Measurements from ENCODE around the gene WDR59. TPM values are rescaled to one million over a fixed set of nuclear protein-coding genes. Genes with fewer than 3 reads are reported as not detected.
"Not testable (repeated sequence)": the region's sequence is repeated elsewhere in the genome, so short reads cannot be mapped to it uniquely, and the experiment has no call there.

WDR59 gene
- total RNA-seq, 1 experiment from 2014 or later = 26.8 TPM

DNA sequence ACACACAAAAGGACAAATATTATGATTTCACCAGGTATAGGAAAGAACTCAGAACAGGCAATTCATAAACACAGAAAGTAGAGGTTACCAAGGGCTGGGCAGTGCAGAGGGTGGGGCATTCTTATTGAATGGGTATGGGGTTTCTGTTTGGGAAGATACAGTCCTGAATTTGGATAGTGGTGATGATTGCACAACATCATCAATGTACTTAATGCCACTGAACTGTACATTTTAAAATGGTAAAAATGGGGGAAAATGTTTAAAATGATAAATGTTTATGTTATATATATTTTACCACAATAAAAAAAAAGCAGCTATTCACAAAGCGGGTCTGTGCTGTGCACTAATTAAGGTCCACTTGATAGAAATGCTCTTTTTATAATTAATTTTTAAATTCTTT, 137.7 kb downstream of the WDR59 start:
- Histone ChIP-seq H3K36me3 (ENCODE audit: insufficient read depth, low read length) (no peaks in the 10 kb centered on the region), H3K9ac (ENCODE audit: low read length) (no peak overlapping the region), H3K27ac (ENCODE audit: low read length) (no peak overlapping the region), H3K4me2 (ENCODE audit: low read depth, low read length, poor library complexity, severe bottlenecking) (no peak overlapping the region), H3K79me2 (ENCODE audit: low read length) (no peaks in the 10 kb centered on the region), H3K4me3 (ENCODE audit: low read length) (no peak overlapping the region), H3K9me2 (replicated peaks; ENCODE audit: insufficient read depth, low read length) (no peaks in the 10 kb centered on the region), H4K20me1 (ENCODE audit: insufficient read depth, low read depth, low read length) (no peaks in the 10 kb centered on the region), H3K27me3 (ENCODE audit: low read length) (no peaks in the 10 kb centered on the region), H3K4me1 (ENCODE audit: low read length) (no peaks in the 10 kb centered on the region), H2AFZ (ENCODE audit: low read length) (no peak overlapping the region), H3K9me3 (ENCODE audit: low read length) (no peaks in the 10 kb centered on the region)
- DNase-seq = no peak

GRCh38 chr16:74846714-74847113, 138.2 kb downstream of the WDR59 start:
- H3K9ac ChIP-seq (ENCODE audit: low read length) = no peak overlapping the region
- H3K4me2 ChIP-seq (ENCODE audit: low read depth, low read length, poor library complexity, severe bottlenecking) = no peak overlapping the region
- DNase-seq = no peak
- H3K9me2 ChIP-seq (replicated peaks; ENCODE audit: insufficient read depth, low read length) = no peaks in the 10 kb centered on the region
- no peak overlapping the region for H3K27ac ChIP-seq (ENCODE audit: low read length)
- H3K79me2 ChIP-seq (ENCODE audit: low read length) = no peaks in the 10 kb centered on the region
- H3K4me1 ChIP-seq (ENCODE audit: low read length) = no peaks in the 10 kb centered on the region
- H4K20me1 ChIP-seq (ENCODE audit: insufficient read depth, low read depth, low read length) = no peaks in the 10 kb centered on the region
- H3K36me3 ChIP-seq (ENCODE audit: insufficient read depth, low read length) = no peaks in the 10 kb centered on the region
- no peak overlapping the region for H2AFZ ChIP-seq (ENCODE audit: low read length)
- no peak overlapping the region for H3K4me3 ChIP-seq (ENCODE audit: low read length)
- no peaks in the 10 kb centered on the region for H3K9me3 ChIP-seq (ENCODE audit: low read length)
- no peaks in the 10 kb centered on the region for H3K27me3 ChIP-seq (ENCODE audit: low read length)

DNA sequence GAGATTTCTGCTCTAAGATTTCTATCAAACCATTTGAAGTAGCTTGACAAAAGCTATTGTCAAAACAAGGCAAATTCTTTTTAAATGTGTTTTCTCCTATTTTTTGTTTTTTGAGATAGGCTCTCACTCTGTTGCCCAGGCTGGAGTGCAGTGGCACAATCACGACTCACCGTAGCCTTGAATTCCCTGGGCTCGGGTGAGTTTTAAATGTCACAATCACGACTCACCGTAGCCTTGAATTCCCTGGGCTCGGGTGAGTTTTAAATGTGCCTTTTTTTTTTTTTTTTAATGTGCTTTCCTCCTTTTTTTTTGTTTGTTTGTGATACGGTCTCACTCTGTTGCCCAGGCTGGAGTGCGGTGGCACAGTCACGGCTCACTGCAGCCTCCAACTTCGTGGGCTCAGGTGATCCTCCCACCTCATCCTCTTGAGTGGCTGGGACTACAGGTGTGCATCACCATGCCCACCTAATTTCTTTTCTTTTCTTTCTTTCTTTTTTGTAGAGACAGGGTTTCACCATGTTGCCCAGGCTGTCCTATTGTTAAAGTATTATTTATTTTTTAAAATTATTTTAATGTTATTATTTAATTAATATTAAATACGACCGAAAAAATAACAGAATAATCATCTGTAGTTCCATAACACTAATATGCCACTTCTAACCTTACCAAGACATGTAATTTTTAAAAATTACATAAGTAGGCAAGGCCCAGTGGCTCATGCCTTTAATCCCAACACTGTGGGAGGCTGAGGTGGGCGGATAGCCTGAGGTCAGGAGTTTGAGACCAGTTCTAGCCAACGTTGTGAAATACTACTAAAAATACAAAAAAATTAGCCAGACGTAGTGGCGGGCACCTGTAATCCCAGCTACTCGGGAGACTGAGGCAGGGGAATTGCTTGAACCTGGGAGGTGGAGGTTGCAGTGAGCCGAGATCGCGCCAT, 140.6 kb downstream of the WDR59 start:
- no peaks in the 10 kb centered on the region for H3K36me3 ChIP-seq (ENCODE audit: insufficient read depth, low read length)
- no peak overlapping the region for H3K9ac ChIP-seq (ENCODE audit: low read length)
- no peaks in the 10 kb centered on the region for H3K4me1 ChIP-seq (ENCODE audit: low read length)
- H3K4me2 ChIP-seq (ENCODE audit: low read depth, low read length, poor library complexity, severe bottlenecking) = no peak overlapping the region
- H3K79me2 ChIP-seq (ENCODE audit: low read length) = no peaks in the 10 kb centered on the region
- H3K9me3 ChIP-seq (ENCODE audit: low read length) = no peaks in the 10 kb centered on the region
- H3K9me2 ChIP-seq (replicated peaks; ENCODE audit: insufficient read depth, low read length) = no peaks in the 10 kb centered on the region
- H3K27me3 ChIP-seq (ENCODE audit: low read length) = no peaks in the 10 kb centered on the region
- H3K27ac ChIP-seq (ENCODE audit: low read length) = no peak overlapping the region
- H2AFZ ChIP-seq (ENCODE audit: low read length) = no peak overlapping the region
- no peak for DNase-seq
- no peak overlapping the region for H3K4me3 ChIP-seq (ENCODE audit: low read length)
- no peaks in the 10 kb centered on the region for H4K20me1 ChIP-seq (ENCODE audit: insufficient read depth, low read depth, low read length)

DNA sequence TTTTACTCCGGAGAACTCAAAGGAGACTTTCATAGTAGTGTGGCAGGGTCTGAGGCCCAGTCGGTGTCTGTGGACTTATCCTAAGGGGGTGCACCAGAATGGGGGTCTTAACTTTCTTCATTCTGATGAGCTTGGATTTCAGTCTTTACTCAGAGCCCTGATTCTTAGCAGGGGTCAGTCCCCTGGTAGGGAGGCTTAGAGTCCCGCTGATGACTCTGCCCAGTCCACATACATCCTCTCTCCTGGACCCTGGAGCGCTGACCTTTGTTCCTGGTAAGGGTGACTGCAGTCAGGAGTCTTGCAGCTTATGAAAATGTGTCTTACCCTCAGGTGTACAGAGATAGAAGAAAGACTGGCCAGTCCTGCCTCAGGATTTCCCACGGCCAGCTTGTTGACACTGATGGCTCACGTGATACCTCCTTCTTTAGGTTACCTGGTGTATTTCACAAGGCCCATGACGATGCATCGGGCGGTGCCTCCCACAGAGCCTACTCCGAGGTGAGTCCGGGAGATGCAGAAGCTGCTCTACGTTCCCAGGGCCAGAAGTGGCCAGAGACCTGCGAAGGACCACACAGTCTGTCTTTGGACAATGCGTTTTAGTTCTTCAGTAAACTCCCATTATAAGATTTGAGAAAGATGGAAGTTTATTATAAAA, 141.4 kb downstream of the WDR59 start:
- not testable (repeated sequence) for H3K9me2 ChIP-seq (replicated peaks; ENCODE audit: insufficient read depth, low read length); H3K79me2 ChIP-seq (ENCODE audit: low read length); H3K4me1 ChIP-seq (ENCODE audit: low read length); H3K4me3 ChIP-seq (ENCODE audit: low read length); H3K4me2 ChIP-seq (ENCODE audit: low read depth, low read length, poor library complexity, severe bottlenecking); H2AFZ ChIP-seq (ENCODE audit: low read length); H4K20me1 ChIP-seq (ENCODE audit: insufficient read depth, low read depth, low read length); DNase-seq; H3K27me3 ChIP-seq (ENCODE audit: low read length); H3K9ac ChIP-seq (ENCODE audit: low read length); H3K9me3 ChIP-seq (ENCODE audit: low read length); H3K36me3 ChIP-seq (ENCODE audit: insufficient read depth, low read length); H3K27ac ChIP-seq (ENCODE audit: low read length)

GRCh38 chr16:74842413-74842812, 142.5 kb downstream of the WDR59 start:
- no peaks in the 10 kb centered on the region for H3K9me2 ChIP-seq (replicated peaks; ENCODE audit: insufficient read depth, low read length)
- no peak overlapping the region for H3K9ac ChIP-seq (ENCODE audit: low read length)
- H3K36me3 ChIP-seq (ENCODE audit: insufficient read depth, low read length) = no peaks in the 10 kb centered on the region
- no peaks in the 10 kb centered on the region for H3K27me3 ChIP-seq (ENCODE audit: low read length)
- no peaks in the 10 kb centered on the region for H3K9me3 ChIP-seq (ENCODE audit: low read length)
- no peaks in the 10 kb centered on the region for H4K20me1 ChIP-seq (ENCODE audit: insufficient read depth, low read depth, low read length)
- DNase-seq = no peak
- H3K4me2 ChIP-seq (ENCODE audit: low read depth, low read length, poor library complexity, severe bottlenecking) = no peak overlapping the region
- H3K27ac ChIP-seq (ENCODE audit: low read length) = no peak overlapping the region
- H3K4me1 ChIP-seq (ENCODE audit: low read length) = no peaks in the 10 kb centered on the region
- no peaks in the 10 kb centered on the region for H3K79me2 ChIP-seq (ENCODE audit: low read length)
- H3K4me3 ChIP-seq (ENCODE audit: low read length) = no peak overlapping the region
- H2AFZ ChIP-seq (ENCODE audit: low read length) = no peak overlapping the region

DNA sequence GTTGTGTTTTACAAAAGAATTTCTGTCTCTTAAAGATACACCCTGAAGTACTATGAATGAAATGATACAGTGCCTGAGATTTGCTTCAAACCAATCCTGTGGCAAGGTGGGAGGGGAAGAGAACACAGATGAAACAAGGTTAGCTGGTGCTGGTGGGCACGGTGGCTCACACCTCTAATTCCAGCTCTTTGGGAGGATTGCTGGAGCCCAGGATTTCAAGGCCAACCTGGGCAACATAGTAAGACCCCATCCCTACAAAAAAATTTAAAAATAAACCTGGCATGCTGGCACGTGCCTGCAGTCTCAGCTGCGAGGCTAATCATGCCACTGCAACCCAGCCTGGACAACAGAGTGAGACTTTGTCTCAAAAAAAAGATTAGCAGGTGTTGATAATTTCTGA, 143.0 kb downstream of the WDR59 start:
- Histone ChIP-seq H4K20me1 (ENCODE audit: insufficient read depth, low read depth, low read length) (no peaks in the 10 kb centered on the region), H3K27me3 (ENCODE audit: low read length) (no peaks in the 10 kb centered on the region), H3K9me2 (replicated peaks; ENCODE audit: insufficient read depth, low read length) (no peaks in the 10 kb centered on the region), H3K9ac (ENCODE audit: low read length) (no peak overlapping the region), H3K79me2 (ENCODE audit: low read length) (no peaks in the 10 kb centered on the region), H3K4me1 (ENCODE audit: low read length) (no peaks in the 10 kb centered on the region), H3K4me2 (ENCODE audit: low read depth, low read length, poor library complexity, severe bottlenecking) (no peak overlapping the region), H2AFZ (ENCODE audit: low read length) (no peak overlapping the region), H3K36me3 (ENCODE audit: insufficient read depth, low read length) (no peaks in the 10 kb centered on the region), H3K4me3 (ENCODE audit: low read length) (no peak overlapping the region), H3K27ac (ENCODE audit: low read length) (no peak overlapping the region), H3K9me3 (ENCODE audit: low read length) (no peaks in the 10 kb centered on the region)
- DNase-seq = no peak

GRCh38 chr16:74841469-74841868, 143.5 kb downstream of the WDR59 start:
- no peaks in the 10 kb centered on the region for H3K36me3 ChIP-seq (ENCODE audit: insufficient read depth, low read length)
- no peaks in the 10 kb centered on the region for H3K9me2 ChIP-seq (replicated peaks; ENCODE audit: insufficient read depth, low read length)
- H3K9me3 ChIP-seq (ENCODE audit: low read length) = no peaks in the 10 kb centered on the region
- no peaks in the 10 kb centered on the region for H3K4me1 ChIP-seq (ENCODE audit: low read length)
- no peak for DNase-seq
- H3K27ac ChIP-seq (ENCODE audit: low read length) = no peak overlapping the region
- H3K4me3 ChIP-seq (ENCODE audit: low read length) = no peak overlapping the region
- no peaks in the 10 kb centered on the region for H4K20me1 ChIP-seq (ENCODE audit: insufficient read depth, low read depth, low read length)
- H3K4me2 ChIP-seq (ENCODE audit: low read depth, low read length, poor library complexity, severe bottlenecking) = no peak overlapping the region
- H2AFZ ChIP-seq (ENCODE audit: low read length) = no peak overlapping the region
- no peaks in the 10 kb centered on the region for H3K79me2 ChIP-seq (ENCODE audit: low read length)
- H3K27me3 ChIP-seq (ENCODE audit: low read length) = no peaks in the 10 kb centered on the region
- H3K9ac ChIP-seq (ENCODE audit: low read length) = no peak overlapping the region

- no peaks in the 10 kb centered on the region for H3K36me3 ChIP-seq (ENCODE audit: insufficient read depth, low read length)
- no peak overlapping the region for H3K27ac ChIP-seq (ENCODE audit: low read length)
- DNase-seq = no peak
- no peaks in the 10 kb centered on the region for H3K79me2 ChIP-seq (ENCODE audit: low read length)
- H3K9me3 ChIP-seq (ENCODE audit: low read length) = no peaks in the 10 kb centered on the region
- H3K9me2 ChIP-seq (replicated peaks; ENCODE audit: insufficient read depth, low read length) = no peaks in the 10 kb centered on the region
- H2AFZ ChIP-seq (ENCODE audit: low read length) = no peak overlapping the region
- H3K4me3 ChIP-seq (ENCODE audit: low read length) = no peak overlapping the region
- H3K4me1 ChIP-seq (ENCODE audit: low read length) = no peaks in the 10 kb centered on the region
- H3K9ac ChIP-seq (ENCODE audit: low read length) = no peak overlapping the region
- no peaks in the 10 kb centered on the region for H3K27me3 ChIP-seq (ENCODE audit: low read length)
- no peaks in the 10 kb centered on the region for H4K20me1 ChIP-seq (ENCODE audit: insufficient read depth, low read depth, low read length)
- no peak overlapping the region for H3K4me2 ChIP-seq (ENCODE audit: low read depth, low read length, poor library complexity, severe bottlenecking)
Measured at GRCh38 chr16:74837056-74837455, 147.9 kb downstream of the WDR59 start.

All from Karpas-422 (cell line).